GM12873 (cell line): ENCODE data around the gene FAM171A2.

Experiments
- CTCF ChIP-seq: IDR thresholded peaks from 2 replicates; pipeline ENCODE4 v1.5.1; 2012; ENCODE audit warnings: low read depth, mild to moderate bottlenecking, moderate library complexity, low read length, control low read depth; ENCODE audit not compliant: insufficient read depth; ENCODE audit errors: missing control alignments

The FAM171A2 gene

GRCh38 chr17:44386182-44386525, 22.5 kb upstream of the FAM171A2 start:
- TF ChIP-seq CTCF, result no peak

- TF ChIP-seq CTCF, result no peak
Measured at GRCh38 chr17:44385287-44386181, 21.9 kb upstream of the FAM171A2 start.

DNA sequence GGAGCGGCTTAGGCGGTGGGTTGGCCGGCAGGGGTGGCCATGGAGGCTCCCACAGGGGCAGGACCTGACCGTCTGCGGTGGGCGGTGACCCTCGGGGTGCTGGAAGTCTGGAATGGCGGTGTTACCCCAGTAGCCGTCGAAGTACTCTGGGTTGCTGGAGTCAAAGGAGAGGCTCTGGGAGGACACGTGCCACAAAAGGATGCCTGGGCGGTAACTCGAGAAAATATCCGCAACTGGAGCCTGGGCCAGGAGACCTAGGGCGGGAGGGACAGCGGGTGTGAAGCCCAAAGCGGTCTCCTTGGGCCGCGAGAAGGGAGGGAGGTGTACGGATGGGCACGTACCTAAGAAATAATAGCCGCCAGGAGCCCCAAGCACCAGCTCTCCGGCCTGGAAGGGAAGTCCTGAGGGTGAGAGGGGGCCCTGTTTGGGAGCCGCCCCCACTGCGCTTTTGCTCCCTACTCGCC, 21.2 kb upstream of the FAM171A2 start:
- TF ChIP-seq CTCF, result no peak

- no peak for TF ChIP-seq CTCF
Measured at GRCh38 chr17:44384281-44384822, 20.7 kb upstream of the FAM171A2 start.

- no peak for TF ChIP-seq CTCF
Measured at GRCh38 chr17:44383861-44384260, 20.2 kb upstream of the FAM171A2 start.

- TF ChIP-seq CTCF, result no peak
Measured at GRCh38 chr17:44383363-44383762, 19.7 kb upstream of the FAM171A2 start.

DNA sequence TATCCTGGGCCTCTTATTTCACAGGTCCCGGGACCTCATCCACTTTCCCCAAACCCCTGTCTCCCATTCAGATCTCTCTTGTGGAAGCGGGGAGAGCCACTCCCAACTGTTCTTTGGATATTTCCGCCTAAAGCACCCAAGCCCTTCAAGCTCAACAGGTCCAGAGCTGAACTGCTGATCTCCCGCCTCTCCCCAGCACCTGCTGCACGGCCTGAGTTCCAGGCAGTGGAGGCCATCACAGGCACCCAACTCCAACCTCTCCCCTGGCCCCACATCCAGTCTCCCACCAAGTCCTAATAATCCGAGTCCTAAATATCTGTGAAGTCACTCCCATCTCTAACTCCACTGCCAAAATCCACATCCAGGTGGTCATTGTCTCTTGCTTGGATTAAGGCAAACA, 19.3 kb upstream of the FAM171A2 start:
- TF ChIP-seq CTCF, result no peak
